HepG2 (cell line): ENCODE data around the gene TMEM38B. TPM values are rescaled to one million over a fixed set of nuclear protein-coding genes. Genes with fewer than 3 reads are reported as not detected.
A peak's percentile ranks its signal among the peaks of the same experiment; 100 is the strongest.

Experiments
- BCL3 ChIP-seq: sonication (generic); formaldehyde crosslinking; IDR thresholded peaks from 2 replicates; pipeline ENCODE4 v1.5.1; 2020; ENCODE audit warnings: mild to moderate bottlenecking, missing genetic modification reagents, moderate library complexity
- CBX5 ChIP-seq: sonication (generic); formaldehyde crosslinking; IDR thresholded peaks from 2 replicates; pipeline ENCODE4 v1.4.0; 2020; ENCODE audit warnings: missing genetic modification reagents, borderline replicate concordance
- GPBP1L1 ChIP-seq: sonication (generic); formaldehyde crosslinking; IDR thresholded peaks from 2 replicates; pipeline ENCODE4 v1.5.0; 2020; ENCODE audit warnings: mild to moderate bottlenecking, missing genetic modification reagents
- HIVEP1 ChIP-seq: sonication (generic); formaldehyde crosslinking; IDR thresholded peaks from 2 replicates; pipeline ENCODE4 v1.4.0; 2020; ENCODE audit warnings: mild to moderate bottlenecking, missing genetic modification reagents
- SMC3 ChIP-seq: IDR thresholded peaks from 2 replicates; pipeline ENCODE4 v1.6.1; 2011; ENCODE audit warnings: low read length, improper control_type of control experiment
- SOX6 ChIP-seq, 2 experiments: fragments of 450-650 bp in 1 of 2; sonication (generic) in 1 of 2; formaldehyde crosslinking in 1 of 2; IDR thresholded peaks; 2 replicates each; pipeline versions ENCODE4 v1.4.0 to v1.6.1; 2017 to 2020; ENCODE audit warnings: antibody characterized with exemption in 1 of 2, mild to moderate bottlenecking in 1 of 2, missing genetic modification reagents in 1 of 2
- ZMYM4 ChIP-seq: sonication (generic); formaldehyde crosslinking; IDR thresholded peaks from 2 replicates; pipeline ENCODE4 v1.8.1; 2023; ENCODE audit warnings: mild to moderate bottlenecking, missing genetic modification reagents
- ZNF597 ChIP-seq: sonication (generic); formaldehyde crosslinking; IDR thresholded peaks from 2 replicates; pipeline ENCODE4 v1.5.0; 2020; ENCODE audit warnings: missing genetic modification reagents
- ZNF7 ChIP-seq: IDR thresholded peaks from 2 replicates; pipeline ENCODE4 v1.6.1; 2016; ENCODE audit warnings: missing biosample characterization, missing genetic modification reagents
- ZNF782 ChIP-seq: sonication (generic); formaldehyde crosslinking; IDR thresholded peaks from 2 replicates; pipeline ENCODE4 v1.4.0; 2020; ENCODE audit warnings: missing genetic modification reagents, mild to moderate bottlenecking, borderline replicate concordance
- ZSCAN30 ChIP-seq: sonication (generic); formaldehyde crosslinking; IDR thresholded peaks from 2 replicates; pipeline ENCODE4 v1.5.0; 2020; ENCODE audit warnings: mild to moderate bottlenecking, missing genetic modification reagents
- polyA plus RNA-seq, 8 experiments: library from polyadenylated mRNA; depleted of rRNA in 3 of 8; stranded (reverse) in 7 of 8; unstranded in 1 of 8; fragments of >200 nt; fragmentation: Illumina TruSeq in 4 of 8; extraction: Trizol in 4 of 8; gene quantifications; 2 replicates each; pipeline versions ENCODE4 v1.2.1 to v1.2.3, GENCODE V29; 2011 to 2016; ENCODE audit warnings: low read depth in 4 of 8, missing spikeins in 1 of 8, mixed read lengths in 1 of 8; ENCODE audit not compliant: insufficient read depth in 1 of 8
- total RNA-seq, 5 experiments: library from RNA; depleted of rRNA; stranded (reverse); fragments of >200 nt; fragmentation: Illumina TruSeq; extraction: Trizol; gene quantifications; 2 replicates each; pipeline ENCODE4 v1.2.3, GENCODE V29; 2016; ENCODE audit warnings: low read depth in 1 of 5
- TF ChIP-seq, protein P1 (sequence below): sonication (generic); formaldehyde crosslinking; IDR thresholded peaks from 2 replicates; pipeline ENCODE4 v1.4.0; 2020; ENCODE audit warnings: missing genetic modification reagents, borderline replicate concordance
- TF ChIP-seq, protein P2 (sequence below): sonication (generic); formaldehyde crosslinking; IDR thresholded peaks from 2 replicates; pipeline ENCODE4 v1.9.0; 2022; ENCODE audit warnings: missing genetic modification reagents, mild to moderate bottlenecking, borderline replicate concordance
- TF ChIP-seq, protein P3 (sequence below): sonication (generic); formaldehyde crosslinking; IDR thresholded peaks from 2 replicates; pipeline ENCODE4 v1.5.1; 2020; ENCODE audit warnings: missing genetic modification reagents, mild to moderate bottlenecking, borderline replicate concordance
- TF ChIP-seq, protein P4 (sequence below): IDR thresholded peaks from 2 replicates; pipeline ENCODE4 v1.6.1; 2016; ENCODE audit warnings: missing compliant biosample characterization, missing genetic modification reagents, borderline replicate concordance

TMEM38B gene
- total and polyA plus RNA-seq, 2 of the 13 experiments (the other 11 are each of a cell fraction or from before 2014, with no cell fraction given): 13.4 to 32.4 TPM

- no peak for TF ChIP-seq ZSCAN30 (CRISPR knock-in tag)
- no peak for TF ChIP-seq CBX5 (CRISPR knock-in tag)
- TF ChIP-seq, protein P1, sequence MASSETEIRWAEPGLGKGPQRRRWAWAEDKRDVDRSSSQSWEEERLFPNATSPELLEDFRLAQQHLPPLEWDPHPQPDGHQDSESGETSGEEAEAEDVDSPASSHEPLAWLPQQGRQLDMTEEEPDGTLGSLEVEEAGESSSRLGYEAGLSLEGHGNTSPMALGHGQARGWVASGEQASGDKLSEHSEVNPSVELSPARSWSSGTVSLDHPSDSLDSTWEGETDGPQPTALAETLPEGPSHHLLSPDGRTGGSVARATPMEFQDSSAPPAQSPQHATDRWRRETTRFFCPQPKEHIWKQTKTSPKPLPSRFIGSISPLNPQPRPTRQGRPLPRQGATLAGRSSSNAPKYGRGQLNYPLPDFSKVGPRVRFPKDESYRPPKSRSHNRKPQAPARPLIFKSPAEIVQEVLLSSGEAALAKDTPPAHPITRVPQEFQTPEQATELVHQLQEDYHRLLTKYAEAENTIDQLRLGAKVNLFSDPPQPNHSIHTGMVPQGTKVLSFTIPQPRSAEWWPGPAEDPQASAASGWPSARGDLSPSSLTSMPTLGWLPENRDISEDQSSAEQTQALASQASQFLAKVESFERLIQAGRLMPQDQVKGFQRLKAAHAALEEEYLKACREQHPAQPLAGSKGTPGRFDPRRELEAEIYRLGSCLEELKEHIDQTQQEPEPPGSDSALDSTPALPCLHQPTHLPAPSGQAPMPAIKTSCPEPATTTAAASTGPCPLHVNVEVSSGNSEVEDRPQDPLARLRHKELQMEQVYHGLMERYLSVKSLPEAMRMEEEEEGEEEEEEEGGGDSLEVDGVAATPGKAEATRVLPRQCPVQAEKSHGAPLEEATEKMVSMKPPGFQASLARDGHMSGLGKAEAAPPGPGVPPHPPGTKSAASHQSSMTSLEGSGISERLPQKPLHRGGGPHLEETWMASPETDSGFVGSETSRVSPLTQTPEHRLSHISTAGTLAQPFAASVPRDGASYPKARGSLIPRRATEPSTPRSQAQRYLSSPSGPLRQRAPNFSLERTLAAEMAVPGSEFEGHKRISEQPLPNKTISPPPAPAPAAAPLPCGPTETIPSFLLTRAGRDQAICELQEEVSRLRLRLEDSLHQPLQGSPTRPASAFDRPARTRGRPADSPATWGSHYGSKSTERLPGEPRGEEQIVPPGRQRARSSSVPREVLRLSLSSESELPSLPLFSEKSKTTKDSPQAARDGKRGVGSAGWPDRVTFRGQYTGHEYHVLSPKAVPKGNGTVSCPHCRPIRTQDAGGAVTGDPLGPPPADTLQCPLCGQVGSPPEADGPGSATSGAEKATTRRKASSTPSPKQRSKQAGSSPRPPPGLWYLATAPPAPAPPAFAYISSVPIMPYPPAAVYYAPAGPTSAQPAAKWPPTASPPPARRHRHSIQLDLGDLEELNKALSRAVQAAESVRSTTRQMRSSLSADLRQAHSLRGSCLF: no peak
- TF ChIP-seq, protein P2, sequence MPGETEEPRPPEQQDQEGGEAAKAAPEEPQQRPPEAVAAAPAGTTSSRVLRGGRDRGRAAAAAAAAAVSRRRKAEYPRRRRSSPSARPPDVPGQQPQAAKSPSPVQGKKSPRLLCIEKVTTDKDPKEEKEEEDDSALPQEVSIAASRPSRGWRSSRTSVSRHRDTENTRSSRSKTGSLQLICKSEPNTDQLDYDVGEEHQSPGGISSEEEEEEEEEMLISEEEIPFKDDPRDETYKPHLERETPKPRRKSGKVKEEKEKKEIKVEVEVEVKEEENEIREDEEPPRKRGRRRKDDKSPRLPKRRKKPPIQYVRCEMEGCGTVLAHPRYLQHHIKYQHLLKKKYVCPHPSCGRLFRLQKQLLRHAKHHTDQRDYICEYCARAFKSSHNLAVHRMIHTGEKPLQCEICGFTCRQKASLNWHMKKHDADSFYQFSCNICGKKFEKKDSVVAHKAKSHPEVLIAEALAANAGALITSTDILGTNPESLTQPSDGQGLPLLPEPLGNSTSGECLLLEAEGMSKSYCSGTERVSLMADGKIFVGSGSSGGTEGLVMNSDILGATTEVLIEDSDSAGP: peak; percentile 22; the same call in 1 of the 2 replicates
- TF ChIP-seq, protein P3, sequence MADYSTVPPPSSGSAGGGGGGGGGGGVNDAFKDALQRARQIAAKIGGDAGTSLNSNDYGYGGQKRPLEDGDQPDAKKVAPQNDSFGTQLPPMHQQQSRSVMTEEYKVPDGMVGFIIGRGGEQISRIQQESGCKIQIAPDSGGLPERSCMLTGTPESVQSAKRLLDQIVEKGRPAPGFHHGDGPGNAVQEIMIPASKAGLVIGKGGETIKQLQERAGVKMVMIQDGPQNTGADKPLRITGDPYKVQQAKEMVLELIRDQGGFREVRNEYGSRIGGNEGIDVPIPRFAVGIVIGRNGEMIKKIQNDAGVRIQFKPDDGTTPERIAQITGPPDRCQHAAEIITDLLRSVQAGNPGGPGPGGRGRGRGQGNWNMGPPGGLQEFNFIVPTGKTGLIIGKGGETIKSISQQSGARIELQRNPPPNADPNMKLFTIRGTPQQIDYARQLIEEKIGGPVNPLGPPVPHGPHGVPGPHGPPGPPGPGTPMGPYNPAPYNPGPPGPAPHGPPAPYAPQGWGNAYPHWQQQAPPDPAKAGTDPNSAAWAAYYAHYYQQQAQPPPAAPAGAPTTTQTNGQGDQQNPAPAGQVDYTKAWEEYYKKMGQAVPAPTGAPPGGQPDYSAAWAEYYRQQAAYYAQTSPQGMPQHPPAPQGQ (CRISPR knock-in tag): no peak
- TF ChIP-seq ZNF597: no peak
- TF ChIP-seq, protein P4, sequence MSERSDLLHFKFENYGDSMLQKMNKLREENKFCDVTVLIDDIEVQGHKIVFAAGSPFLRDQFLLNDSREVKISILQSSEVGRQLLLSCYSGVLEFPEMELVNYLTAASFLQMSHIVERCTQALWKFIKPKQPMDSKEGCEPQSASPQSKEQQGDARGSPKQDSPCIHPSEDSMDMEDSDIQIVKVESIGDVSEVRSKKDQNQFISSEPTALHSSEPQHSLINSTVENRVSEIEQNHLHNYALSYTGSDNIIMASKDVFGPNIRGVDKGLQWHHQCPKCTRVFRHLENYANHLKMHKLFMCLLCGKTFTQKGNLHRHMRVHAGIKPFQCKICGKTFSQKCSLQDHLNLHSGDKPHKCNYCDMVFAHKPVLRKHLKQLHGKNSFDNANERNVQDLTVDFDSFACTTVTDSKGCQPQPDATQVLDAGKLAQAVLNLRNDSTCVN (CRISPR knock-in tag): no peak
- no peak for TF ChIP-seq ZNF782 (CRISPR knock-in tag)
- TF ChIP-seq ZNF7: peak; percentile 79
- peak; percentile 47; the same call in 1 of the 2 replicates for TF ChIP-seq ZMYM4 (CRISPR knock-in tag)
- TF ChIP-seq SOX6 (IDR thresholded peaks at IDR 0.05): no peak
- no peak for TF ChIP-seq SOX6 (CRISPR knock-in tag; IDR thresholded peaks at IDR 0.05)
- TF ChIP-seq SMC3: no peak
- TF ChIP-seq HIVEP1: no peak
- TF ChIP-seq BCL3 (CRISPR knock-in tag): no peak
- no peak for TF ChIP-seq GPBP1L1 (CRISPR knock-in tag)
These were observed 42.9 kb downstream of the TMEM38B start (continued) for GRCh38 chr9:105737205-105737604.
